DMS79 treated with DMSO at 0.1 percent for 48 hours (cell line): ENCODE measurements around the gene CDT1.

Experiments
- DNase-seq: peaks from one replicate; lab custom pipeline; 2025; lab: John Stamatoyannopoulos, UW

Gene CDT1

DNA sequence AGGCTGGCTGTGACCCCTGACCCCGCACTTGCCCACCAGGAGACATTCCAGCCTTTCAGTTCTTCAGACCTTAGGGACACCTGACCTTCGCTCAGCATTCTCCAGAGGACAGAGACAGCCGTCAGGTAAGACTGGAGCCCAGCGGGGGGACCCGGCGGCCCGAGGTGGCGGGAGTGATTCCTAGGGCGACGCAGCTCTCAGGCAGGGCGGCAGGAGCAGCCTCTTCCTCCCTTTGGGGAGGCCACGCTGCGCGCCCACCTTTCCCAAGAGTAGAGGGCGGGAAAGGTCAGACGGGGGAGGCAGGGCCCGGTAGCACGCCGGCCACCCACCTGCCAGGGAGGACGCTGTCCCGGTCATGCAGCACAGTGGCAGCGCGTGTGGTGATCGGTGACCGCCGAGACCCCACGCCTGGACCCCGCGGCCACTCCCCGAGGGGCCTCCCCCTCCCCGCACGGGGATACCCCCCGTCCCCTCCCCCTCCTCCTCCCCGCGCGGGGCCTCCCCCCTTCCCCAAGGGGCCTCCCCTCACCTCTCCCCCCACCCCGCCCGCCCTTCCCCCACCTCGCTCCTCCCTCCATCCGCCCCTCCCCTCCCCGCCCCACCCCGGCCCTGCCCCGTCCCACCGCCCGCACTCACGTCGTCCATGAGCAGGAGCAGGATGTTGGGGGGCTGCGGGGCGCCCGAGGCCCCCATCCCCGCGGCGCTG lies 52.7 kb downstream of the CDT1 start:
- DNase-seq: no peak

- peak; percentile 58 for DNase-seq
Observed at GRCh38 chr16:88856828-88857727, 53.5 kb downstream of the CDT1 start, which contains the start of the genes GALNS and TRAPPC2L. TSS of gene GALNS (minus strand) at chr16:88856947. CDS start at chr16:88856877, 70 bp downstream. TSS of gene TRAPPC2L (plus strand) at chr16:88857127. CDS start at chr16:88857151, 24 bp downstream.

GRCh38 chr16:88857728-88858339 lies 54.2 kb downstream of the CDT1 start:
- DNase-seq: no peak
